ENCODE results near the gene PPM1L.

DNA sequence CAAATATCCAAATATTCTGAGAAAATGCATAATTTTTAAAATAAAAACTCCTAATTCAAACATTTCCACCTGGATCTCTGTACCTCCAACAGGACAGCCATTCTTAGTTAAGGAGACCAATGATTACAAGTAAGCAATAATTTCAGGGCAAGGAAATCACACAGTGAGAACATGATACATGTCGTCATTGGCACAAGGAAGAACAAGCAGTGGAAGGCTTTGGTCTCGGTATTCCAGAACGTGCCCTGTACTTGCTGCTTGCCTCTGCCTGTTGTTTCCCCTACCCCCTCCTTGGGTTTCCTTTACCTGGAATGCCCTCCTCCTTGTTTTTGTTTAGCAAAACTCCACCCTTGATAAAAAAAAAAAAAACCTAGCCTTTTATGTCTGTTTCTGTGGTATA, 72.8 kb downstream of the PPM1L start:
- TF ChIP-seq CTCF (conservative IDR thresholded peaks at IDR 0.05) (no peak), EZH2 (IDR thresholded peaks at IDR 0.05; ENCODE audit: low read depth) (no peak)

Measured in PC-9 (cell line).